Retinal pigment epithelial cell (primary cell): ENCODE results near the gene CLPSL2.

ENCODE experiments used
- DNase-seq: peaks from one replicate; pipeline ENCODE4 v3.0.0-alpha.2; 2010; ENCODE audit warnings: low read depth
- H3K4me3 ChIP-seq: 2 replicates; pipeline ENCODE4 v1.5.1; 2011; ENCODE audit warnings: mild to moderate bottlenecking, low read length, control low read depth, moderate library complexity
- TF ChIP-seq, protein P1 (sequence below): conservative IDR thresholded peaks from 2 replicates; pipeline ENCODE4 v1.5.1; 2011; ENCODE audit warnings: low read depth, low read length, control low read depth, inconsistent platforms

CLPSL2 gene

GRCh38 chr6:35736982-35737412, 39.4 kb upstream of the CLPSL2 start, which contains the start of gene ARMC12:
Gene ARMC12 (plus strand): TSS chr6:35737032. CDS start chr6:35737109, 77 bp downstream.
- no peak for DNase-seq
- no peak within 1 kb of the TSS for H3K4me3 ChIP-seq
- TF ChIP-seq, protein P1, sequence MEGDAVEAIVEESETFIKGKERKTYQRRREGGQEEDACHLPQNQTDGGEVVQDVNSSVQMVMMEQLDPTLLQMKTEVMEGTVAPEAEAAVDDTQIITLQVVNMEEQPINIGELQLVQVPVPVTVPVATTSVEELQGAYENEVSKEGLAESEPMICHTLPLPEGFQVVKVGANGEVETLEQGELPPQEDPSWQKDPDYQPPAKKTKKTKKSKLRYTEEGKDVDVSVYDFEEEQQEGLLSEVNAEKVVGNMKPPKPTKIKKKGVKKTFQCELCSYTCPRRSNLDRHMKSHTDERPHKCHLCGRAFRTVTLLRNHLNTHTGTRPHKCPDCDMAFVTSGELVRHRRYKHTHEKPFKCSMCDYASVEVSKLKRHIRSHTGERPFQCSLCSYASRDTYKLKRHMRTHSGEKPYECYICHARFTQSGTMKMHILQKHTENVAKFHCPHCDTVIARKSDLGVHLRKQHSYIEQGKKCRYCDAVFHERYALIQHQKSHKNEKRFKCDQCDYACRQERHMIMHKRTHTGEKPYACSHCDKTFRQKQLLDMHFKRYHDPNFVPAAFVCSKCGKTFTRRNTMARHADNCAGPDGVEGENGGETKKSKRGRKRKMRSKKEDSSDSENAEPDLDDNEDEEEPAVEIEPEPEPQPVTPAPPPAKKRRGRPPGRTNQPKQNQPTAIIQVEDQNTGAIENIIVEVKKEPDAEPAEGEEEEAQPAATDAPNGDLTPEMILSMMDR = no peak

GRCh38 chr6:35737413-35738211, 38.8 kb upstream of the CLPSL2 start:
- no peak overlapping the region for H3K4me3 ChIP-seq
- DNase-seq = peak; percentile 46
- TF ChIP-seq, protein P1 = peak; percentile 83

DNA sequence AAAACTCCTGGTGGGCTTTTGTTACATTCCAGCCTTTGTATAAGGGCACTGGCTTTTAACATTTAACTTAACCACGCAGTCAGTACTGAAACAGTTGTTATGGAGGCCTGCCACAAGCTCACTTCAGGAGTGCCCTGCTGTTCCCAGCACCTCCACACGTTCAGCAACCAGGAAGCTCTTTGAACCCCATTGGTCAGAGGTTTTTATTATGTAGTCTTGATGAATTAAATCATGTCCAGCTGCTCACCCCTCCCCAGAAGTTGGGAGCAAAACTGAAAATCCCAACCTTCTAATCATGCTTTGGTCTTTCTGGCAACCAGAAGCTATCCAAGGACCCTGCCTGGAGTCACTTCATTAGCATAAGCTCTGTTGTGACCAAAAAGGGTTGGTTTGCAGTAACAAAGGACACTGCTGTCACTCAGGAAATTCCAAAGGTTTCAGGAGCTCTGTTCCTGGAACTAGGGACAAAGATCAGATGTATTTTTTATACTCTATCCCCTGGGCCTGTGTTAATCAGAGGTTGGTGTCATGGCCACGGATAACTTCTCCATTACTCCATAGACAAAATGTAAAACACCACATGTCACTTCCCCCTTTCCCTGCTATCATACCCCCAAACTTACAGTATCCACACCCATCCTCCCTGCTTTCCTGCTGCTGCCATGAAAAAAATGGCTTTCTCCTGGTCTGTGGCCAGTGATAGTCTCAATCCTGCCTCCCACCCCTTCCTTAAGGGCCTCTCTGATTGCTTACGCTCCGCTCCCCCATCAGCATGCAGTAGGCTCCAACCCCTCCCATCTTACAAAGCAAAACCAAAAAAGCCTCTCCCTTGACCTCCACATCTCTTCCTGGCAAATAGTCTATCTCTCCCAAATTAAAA, 36.5 kb upstream of the CLPSL2 start:
- no peak overlapping the region for H3K4me3 ChIP-seq
- no peak for DNase-seq
- TF ChIP-seq, protein P1 = no peak

- no peak for DNase-seq
- H3K4me3 ChIP-seq = no peak overlapping the region
- TF ChIP-seq, protein P1 = no peak
These were observed 33.6 kb upstream of the CLPSL2 start for GRCh38 chr6:35742842-35743241.

DNA sequence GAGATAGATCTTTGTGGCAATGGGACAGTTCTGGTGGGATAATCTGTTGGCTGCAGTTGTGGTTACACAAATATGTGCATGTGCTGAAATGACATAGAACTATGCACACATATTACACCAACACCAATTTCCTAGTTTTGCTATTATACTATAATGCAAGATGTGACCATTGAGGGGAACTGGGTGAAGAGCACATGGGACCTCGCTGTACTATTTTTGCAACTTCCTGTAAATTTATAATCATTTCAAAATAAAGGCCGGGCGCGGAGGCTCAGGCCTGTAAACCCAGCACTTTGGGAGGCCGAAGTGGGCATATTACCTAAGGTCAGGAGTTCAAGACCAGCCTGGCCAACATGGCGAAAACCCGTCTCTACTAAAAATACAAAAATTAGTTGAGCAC, 30.9 kb upstream of the CLPSL2 start:
- TF ChIP-seq, protein P1 = no peak
- no peak for DNase-seq
- H3K4me3 ChIP-seq = no peak overlapping the region

DNA sequence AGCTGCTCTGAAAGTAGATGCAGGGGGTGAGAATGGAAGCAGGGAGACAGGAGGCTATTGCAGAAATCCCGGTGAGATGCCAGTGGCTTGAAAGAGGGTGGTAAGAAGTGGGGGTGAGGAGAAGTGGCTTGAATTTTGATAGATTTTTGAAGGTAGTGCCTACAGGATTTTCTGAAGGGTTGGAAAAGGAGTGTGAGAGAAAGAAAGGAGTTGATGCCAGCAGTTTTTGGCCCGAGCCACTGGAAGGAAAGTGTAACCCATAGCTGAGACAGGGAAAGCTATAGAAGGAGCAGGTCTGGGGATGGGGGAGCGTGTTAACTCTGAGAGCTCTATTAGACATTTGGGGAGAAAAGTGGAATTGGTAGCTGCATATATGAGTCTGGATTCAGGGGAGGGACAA, 29.9 kb upstream of the CLPSL2 start:
- TF ChIP-seq, protein P1 = no peak
- H3K4me3 ChIP-seq = no peak overlapping the region
- no peak for DNase-seq
